Neural crest cell (in vitro differentiated cells): ENCODE results near the gene TMEM175. TPM values are rescaled to one million over a fixed set of nuclear protein-coding genes. Genes with fewer than 3 reads are reported as not detected.

ENCODE experiments used
- DNase-seq: peaks from one replicate; pipeline ENCODE4 v3.0.0; 2021; ENCODE audit warnings: low read depth, mixed read lengths, low spot score
- H3K27ac Mint-ChIP-seq: one replicate; pipeline ENCODE4 v1.8.0; 2021; ENCODE audit warnings: mild to moderate bottlenecking, mixed read lengths; ENCODE audit not compliant: unreplicated experiment
- H3K27me3 Mint-ChIP-seq: 2 replicates; pipeline ENCODE4 v1.8.0; 2021; ENCODE audit warnings: low read depth, mild to moderate bottlenecking, mixed read lengths
- H3K36me3 Mint-ChIP-seq: 2 replicates; pipeline ENCODE4 v1.8.0; 2021; ENCODE audit warnings: low read depth, mild to moderate bottlenecking, mixed read lengths
- H3K4me1 Mint-ChIP-seq: 2 replicates; pipeline ENCODE4 v1.8.0; 2021; ENCODE audit warnings: mixed read lengths
- H3K4me3 Mint-ChIP-seq: one replicate; pipeline ENCODE4 v1.8.0; 2021; ENCODE audit warnings: mild to moderate bottlenecking, mixed read lengths
- H3K9me3 Mint-ChIP-seq: 2 replicates; pipeline ENCODE4 v1.8.0; 2021; ENCODE audit warnings: mixed read lengths
- total RNA-seq: library from RNA; stranded (reverse); gene quantifications from 2 replicates; pipeline ENCODE4 v1.2.1, GENCODE V29; 2021
- TF ChIP-seq, protein P1 (sequence below): fragments of 200-600 bp; sonication (generic); conservative IDR thresholded peaks from 2 replicates; pipeline ENCODE4 v1.5.0; 2021; ENCODE audit warnings: antibody characterized with exemption, mild to moderate bottlenecking

TMEM175 gene
- total RNA-seq, 1 donor from 2014 or later, result 15.2 TPM

DNA sequence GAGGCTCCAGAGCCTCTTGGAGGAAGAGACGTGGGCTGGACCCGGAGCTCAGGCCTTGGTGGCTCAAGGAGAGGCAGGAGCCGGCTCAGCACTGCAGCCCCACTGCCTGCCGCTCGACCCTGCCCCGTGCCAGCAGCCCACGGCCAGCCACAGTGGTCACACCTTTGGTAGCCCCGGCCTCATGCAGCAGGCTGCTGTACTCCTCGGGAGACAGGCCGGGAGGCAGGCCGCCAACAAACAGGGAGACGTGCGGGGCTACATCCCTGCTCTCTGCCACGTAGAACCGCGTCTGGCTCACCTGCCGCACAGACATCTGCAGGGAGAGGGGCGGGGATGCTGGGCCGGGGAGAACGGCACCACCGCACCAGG is 33.5 kb downstream of the TMEM175 start:
- no peaks in the 10 kb centered on the region for H3K27me3 Mint-ChIP-seq
- H3K36me3 Mint-ChIP-seq, result no peaks in the 10 kb centered on the region
- no peaks in the 10 kb centered on the region for H3K9me3 Mint-ChIP-seq
- no peak overlapping the region for H3K4me3 Mint-ChIP-seq
- no peaks in the 10 kb centered on the region for H3K4me1 Mint-ChIP-seq
- TF ChIP-seq, protein P1, sequence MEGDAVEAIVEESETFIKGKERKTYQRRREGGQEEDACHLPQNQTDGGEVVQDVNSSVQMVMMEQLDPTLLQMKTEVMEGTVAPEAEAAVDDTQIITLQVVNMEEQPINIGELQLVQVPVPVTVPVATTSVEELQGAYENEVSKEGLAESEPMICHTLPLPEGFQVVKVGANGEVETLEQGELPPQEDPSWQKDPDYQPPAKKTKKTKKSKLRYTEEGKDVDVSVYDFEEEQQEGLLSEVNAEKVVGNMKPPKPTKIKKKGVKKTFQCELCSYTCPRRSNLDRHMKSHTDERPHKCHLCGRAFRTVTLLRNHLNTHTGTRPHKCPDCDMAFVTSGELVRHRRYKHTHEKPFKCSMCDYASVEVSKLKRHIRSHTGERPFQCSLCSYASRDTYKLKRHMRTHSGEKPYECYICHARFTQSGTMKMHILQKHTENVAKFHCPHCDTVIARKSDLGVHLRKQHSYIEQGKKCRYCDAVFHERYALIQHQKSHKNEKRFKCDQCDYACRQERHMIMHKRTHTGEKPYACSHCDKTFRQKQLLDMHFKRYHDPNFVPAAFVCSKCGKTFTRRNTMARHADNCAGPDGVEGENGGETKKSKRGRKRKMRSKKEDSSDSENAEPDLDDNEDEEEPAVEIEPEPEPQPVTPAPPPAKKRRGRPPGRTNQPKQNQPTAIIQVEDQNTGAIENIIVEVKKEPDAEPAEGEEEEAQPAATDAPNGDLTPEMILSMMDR, result no peak
- no peak overlapping the region for H3K27ac Mint-ChIP-seq
- no peak for DNase-seq

DNA sequence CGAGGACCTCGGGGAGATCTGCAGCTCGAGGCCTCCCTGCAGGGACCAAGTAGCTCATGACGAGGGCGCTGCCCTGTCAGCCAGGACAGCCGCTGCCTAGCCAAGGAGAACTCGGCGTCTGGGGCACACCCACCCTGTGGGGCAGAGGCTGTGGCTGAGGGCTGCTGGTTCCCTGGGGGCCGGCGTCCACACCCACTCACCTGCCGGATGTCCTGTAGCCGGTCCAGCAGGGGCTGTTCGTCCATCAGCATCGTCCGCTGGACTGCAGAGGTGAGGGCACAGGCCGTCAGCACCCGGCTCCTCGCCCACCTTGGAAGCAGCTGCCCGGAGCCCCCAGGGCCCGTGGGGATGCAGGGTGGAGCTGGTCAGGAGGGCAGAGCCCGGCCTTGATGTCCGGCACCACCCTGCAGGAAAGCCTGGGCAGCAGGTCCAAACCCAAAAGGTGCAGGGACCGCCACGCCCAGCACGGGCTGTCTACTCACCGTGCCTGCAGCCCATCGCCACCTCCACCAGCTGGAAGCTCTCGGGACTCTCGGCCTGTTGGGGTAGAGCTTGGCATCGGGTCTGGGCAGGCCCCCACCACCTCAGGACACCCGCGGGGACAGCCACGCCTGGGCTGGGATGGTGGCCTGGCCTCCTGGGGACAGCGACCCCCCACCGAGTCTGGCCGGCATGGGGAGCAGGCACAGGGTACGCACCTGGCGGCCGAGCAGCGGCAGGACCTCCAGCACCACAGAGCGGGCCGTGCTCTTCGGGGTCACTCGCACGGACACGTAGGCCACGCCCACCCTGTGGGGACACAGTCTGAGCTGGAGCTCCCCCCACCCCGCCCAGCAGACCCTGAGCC is 34.2 kb downstream of the TMEM175 start:
- Mint-ChIP-seq H3K4me3 (no peak overlapping the region), H3K27ac (no peak overlapping the region)
- TF ChIP-seq, protein P1, result no peak

DNA sequence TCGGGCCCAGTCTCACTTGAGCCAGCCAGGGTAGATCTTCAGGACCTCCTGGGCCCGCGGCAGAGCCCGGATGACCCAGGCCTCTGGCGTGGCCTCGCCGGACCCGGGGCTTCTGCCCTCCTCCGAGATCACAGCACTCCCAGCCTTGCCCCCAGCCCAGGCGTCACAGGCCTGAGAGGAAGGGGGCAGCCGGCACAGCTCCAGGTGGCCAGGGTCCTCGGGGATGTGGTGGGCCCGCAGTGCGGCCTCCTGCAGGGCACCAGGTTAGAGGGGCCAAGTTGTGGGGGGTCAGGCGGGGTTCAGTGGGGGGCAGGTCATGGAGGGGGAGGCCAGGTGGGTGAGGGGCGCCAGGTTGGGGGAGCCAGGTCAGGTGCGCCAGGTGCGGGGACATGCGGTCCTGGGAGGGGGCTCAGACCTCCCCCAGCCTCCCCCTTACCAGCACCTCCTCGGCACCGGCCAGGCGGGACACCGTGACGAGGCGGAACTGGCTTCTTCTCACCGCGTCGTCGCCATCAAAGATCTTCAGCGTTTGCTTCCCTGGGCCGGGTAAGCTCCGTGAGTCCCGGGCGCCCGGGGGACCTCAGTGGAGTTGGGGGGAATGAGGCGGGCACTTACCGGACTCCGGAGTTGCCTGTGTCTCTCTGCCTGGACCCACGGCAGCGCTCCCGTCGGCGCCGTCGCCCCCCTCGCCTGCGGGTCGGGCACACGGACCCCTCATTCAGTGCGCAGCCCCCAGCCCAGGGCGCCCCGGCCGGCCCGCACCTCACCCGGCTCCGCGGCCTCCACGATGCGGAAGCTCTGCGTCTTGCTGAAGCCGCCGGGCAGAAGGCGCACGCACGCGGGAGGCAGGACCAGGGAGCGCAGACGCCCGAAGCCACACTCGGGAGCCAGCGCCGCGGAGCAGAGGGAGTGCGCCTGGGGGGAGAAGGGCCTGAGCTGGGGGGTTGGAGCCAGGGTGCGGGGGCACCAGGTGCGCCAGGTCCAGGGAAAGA is 35.1 kb downstream of the TMEM175 start:
- Mint-ChIP-seq H3K9me3 (no peaks in the 10 kb centered on the region), H3K4me3 (no peak overlapping the region), H3K36me3 (no peaks in the 10 kb centered on the region), H3K4me1 (no peaks in the 10 kb centered on the region), H3K27ac (no peak overlapping the region), H3K27me3 (no peaks in the 10 kb centered on the region)
- no peak for DNase-seq
- TF ChIP-seq, protein P1, result no peak

More for the DNA sequence above, 34.2 kb downstream of the TMEM175 start:
- Mint-ChIP-seq H3K9me3 (no peaks in the 10 kb centered on the region), H3K27me3 (no peaks in the 10 kb centered on the region), H3K36me3 (no peaks in the 10 kb centered on the region), H3K4me1 (no peaks in the 10 kb centered on the region)
- DNase-seq, result no peak

DNA sequence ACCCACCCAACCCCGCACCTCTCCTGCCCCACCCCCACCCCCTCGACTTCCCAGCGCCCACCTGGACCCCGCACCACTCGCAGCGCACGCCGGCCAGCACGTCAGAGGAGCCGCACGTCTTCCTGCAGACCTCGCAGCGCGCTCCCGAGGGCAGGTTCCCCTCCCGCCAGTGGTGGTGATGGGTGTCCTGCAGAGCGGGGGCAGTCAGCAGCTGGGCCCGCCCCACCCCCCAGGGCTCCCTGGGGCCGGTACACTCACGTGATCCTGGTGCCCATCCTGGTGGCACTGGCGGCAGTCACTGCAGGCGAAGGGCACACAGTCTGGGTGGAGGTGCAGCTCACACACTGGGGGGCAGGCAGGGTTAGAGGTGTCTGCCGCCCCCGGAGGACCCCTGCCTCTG is 36.0 kb downstream of the TMEM175 start:
- Mint-ChIP-seq H3K27ac (no peak overlapping the region), H3K4me1 (no peaks in the 10 kb centered on the region), H3K9me3 (no peaks in the 10 kb centered on the region), H3K36me3 (no peaks in the 10 kb centered on the region), H3K4me3 (no peak overlapping the region), H3K27me3 (no peaks in the 10 kb centered on the region)
- DNase-seq, result no peak
- TF ChIP-seq, protein P1, result no peak

DNA sequence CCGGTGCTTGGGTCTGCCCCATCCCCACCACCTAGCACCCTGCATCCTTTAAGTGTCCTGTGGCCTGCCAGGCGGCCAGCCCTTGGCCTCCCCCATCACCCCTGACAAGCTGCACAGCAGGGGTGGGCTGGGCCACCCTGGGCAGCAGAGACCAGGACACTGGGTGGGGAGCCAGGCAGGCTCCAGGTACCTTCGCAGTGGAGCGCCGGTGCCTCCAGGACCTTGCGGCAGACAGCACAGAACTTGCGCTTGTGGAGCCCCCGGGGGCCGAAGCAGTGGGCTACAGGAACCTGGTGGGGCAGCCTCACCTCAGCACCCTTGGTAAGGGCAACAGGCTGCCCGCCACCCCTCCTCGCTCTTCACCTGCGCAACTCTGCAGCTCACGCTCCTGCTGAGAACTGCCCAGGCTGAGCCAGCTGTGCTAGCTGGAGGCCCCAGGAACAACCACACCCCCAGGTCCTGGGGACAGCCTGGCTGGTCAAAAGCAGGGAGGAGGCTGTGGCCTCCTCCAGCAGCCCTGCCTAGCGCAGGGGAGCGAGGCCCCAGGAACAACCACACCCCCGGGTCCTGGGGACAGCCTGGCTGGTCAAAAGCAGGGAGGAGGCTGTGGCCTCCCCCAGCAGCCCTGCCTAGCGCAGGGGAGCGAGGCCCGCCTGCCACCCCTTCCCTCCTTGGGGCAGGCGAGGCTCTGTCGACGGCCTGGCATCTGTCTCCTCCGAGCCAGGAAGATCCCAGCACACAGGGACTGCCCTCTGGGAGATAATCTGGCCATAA is 36.5 kb downstream of the TMEM175 start:
- DNase-seq, result no peak
- TF ChIP-seq, protein P1, result no peak
- H3K4me3 Mint-ChIP-seq, result no peak overlapping the region
- H3K36me3 Mint-ChIP-seq, result no peaks in the 10 kb centered on the region
- H3K27ac Mint-ChIP-seq, result no peak overlapping the region
- H3K4me1 Mint-ChIP-seq, result no peaks in the 10 kb centered on the region
- no peaks in the 10 kb centered on the region for H3K9me3 Mint-ChIP-seq
- no peaks in the 10 kb centered on the region for H3K27me3 Mint-ChIP-seq
